MM.1S (cell line): ENCODE data around the gene PAX6.

Experiments used
- DNase-seq: peaks from one replicate; pipeline ENCODE4 v3.0.0-alpha.2; 2015
- H2AFZ ChIP-seq: fragments of 300-600 bp; sonication (generic); 2 replicates; pipeline ENCODE4 v1.6.0; 2016; ENCODE audit warnings: antibody characterized with exemption, low read length
- H3F3A ChIP-seq: fragments of 300-600 bp; sonication (generic); 2 replicates; pipeline ENCODE4 v1.6.1; 2016; ENCODE audit warnings: mild to moderate bottlenecking, antibody characterized with exemption, low read length, moderate library complexity, mixed read lengths; ENCODE audit not compliant: insufficient read depth
- H3K27ac ChIP-seq: fragments of 300-600 bp; sonication (generic); 2 replicates; pipeline ENCODE4 v1.5.1; 2016; ENCODE audit warnings: mild to moderate bottlenecking, low read length
- H3K27me3 ChIP-seq: fragments of 300-600 bp; sonication (generic); replicated peaks from 2 replicates; pipeline ENCODE4 v1.6.0; 2016; ENCODE audit warnings: low read length; ENCODE audit not compliant: insufficient read depth
- H3K36me3 ChIP-seq: fragments of 300-600 bp; sonication (generic); replicated peaks from 2 replicates; pipeline ENCODE4 v1.6.1; 2016; ENCODE audit warnings: mild to moderate bottlenecking, low read length, mixed read lengths; ENCODE audit not compliant: insufficient read depth
- H3K4me1 ChIP-seq: fragments of 300-600 bp; sonication (generic); 2 replicates; pipeline ENCODE4 v1.6.1; 2016; ENCODE audit warnings: low read length, mixed read lengths
- H3K4me2 ChIP-seq: fragments of 300-600 bp; sonication (generic); 2 replicates; pipeline ENCODE4 v1.6.0; 2016; ENCODE audit warnings: low read depth, low read length
- H3K4me3 ChIP-seq: fragments of 300-600 bp; sonication (generic); 2 replicates; pipeline ENCODE4 v1.5.1; 2016; ENCODE audit warnings: low read length, mixed read lengths
- H3K79me2 ChIP-seq: fragments of 300-600 bp; sonication (generic); 2 replicates; pipeline ENCODE4 v1.6.1; 2016; ENCODE audit warnings: mixed run types, low read length, mixed read lengths
- H3K9ac ChIP-seq: fragments of 300-600 bp; sonication (generic); 2 replicates; pipeline ENCODE4 v1.6.1; 2016; ENCODE audit warnings: low read length, mixed read lengths
- H3K9me2 ChIP-seq: fragments of 300-600 bp; sonication (generic); replicated peaks from 2 replicates; pipeline ENCODE4 v1.6.1; 2016; ENCODE audit warnings: mild to moderate bottlenecking, low read length, mixed read lengths; ENCODE audit not compliant: insufficient read depth
- H3K9me3 ChIP-seq: fragments of 300-600 bp; sonication (generic); replicated peaks from 2 replicates; pipeline ENCODE4 v1.6.1; 2016; ENCODE audit warnings: mild to moderate bottlenecking, low read length, mixed read lengths; ENCODE audit not compliant: insufficient read depth
- H4K20me1 ChIP-seq: fragments of 300-600 bp; sonication (generic); 2 replicates; pipeline ENCODE4 v1.6.1; 2016; ENCODE audit warnings: mild to moderate bottlenecking, low read length, moderate library complexity, mixed read lengths; ENCODE audit not compliant: insufficient read depth
- EZH2 ChIP-seq: fragments of 300-600 bp; sonication (generic); optimal IDR thresholded peaks from 2 replicates; pipeline ENCODE3; 2017; ENCODE audit warnings: low read depth, mild to moderate bottlenecking, antibody characterized with exemption, low read length, mixed read lengths
- EZH2phosphoT487 ChIP-seq: fragments of 300-600 bp; sonication (generic); IDR thresholded peaks from 2 replicates; pipeline ENCODE4 v1.6.1; 2018; ENCODE audit warnings: antibody characterized with exemption, low read length
- TF ChIP-seq, protein P1 (sequence below): fragments of 300-600 bp; sonication (generic); IDR thresholded peaks from 2 replicates; pipeline ENCODE4 v1.5.1; 2016; ENCODE audit warnings: antibody characterized with exemption, low read length, mixed read lengths

PAX6 gene

GRCh38 chr11:31828217-31828616 lies 17.1 kb upstream of the PAX6 start:
- TF ChIP-seq EZH2 (no peak), EZH2phosphoT487 (no peak)
- TF ChIP-seq, protein P1, sequence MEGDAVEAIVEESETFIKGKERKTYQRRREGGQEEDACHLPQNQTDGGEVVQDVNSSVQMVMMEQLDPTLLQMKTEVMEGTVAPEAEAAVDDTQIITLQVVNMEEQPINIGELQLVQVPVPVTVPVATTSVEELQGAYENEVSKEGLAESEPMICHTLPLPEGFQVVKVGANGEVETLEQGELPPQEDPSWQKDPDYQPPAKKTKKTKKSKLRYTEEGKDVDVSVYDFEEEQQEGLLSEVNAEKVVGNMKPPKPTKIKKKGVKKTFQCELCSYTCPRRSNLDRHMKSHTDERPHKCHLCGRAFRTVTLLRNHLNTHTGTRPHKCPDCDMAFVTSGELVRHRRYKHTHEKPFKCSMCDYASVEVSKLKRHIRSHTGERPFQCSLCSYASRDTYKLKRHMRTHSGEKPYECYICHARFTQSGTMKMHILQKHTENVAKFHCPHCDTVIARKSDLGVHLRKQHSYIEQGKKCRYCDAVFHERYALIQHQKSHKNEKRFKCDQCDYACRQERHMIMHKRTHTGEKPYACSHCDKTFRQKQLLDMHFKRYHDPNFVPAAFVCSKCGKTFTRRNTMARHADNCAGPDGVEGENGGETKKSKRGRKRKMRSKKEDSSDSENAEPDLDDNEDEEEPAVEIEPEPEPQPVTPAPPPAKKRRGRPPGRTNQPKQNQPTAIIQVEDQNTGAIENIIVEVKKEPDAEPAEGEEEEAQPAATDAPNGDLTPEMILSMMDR: no peak
- H3K4me3 ChIP-seq: no peak overlapping the region
- no peak overlapping the region for H2AFZ ChIP-seq
- no peaks in the 10 kb centered on the region for H4K20me1 ChIP-seq
- DNase-seq: no peak
- H3K9me2 ChIP-seq: no peaks in the 10 kb centered on the region
- no peak overlapping the region for H3K9ac ChIP-seq
- no peaks in the 10 kb centered on the region for H3K36me3 ChIP-seq
- H3K27me3 ChIP-seq: 0 out of 2 replicates have a peak, but pooled peaks cover 5% of the 10 kb centered on the region
- no peaks in the 10 kb centered on the region for H3F3A ChIP-seq
- H3K79me2 ChIP-seq: no peaks in the 10 kb centered on the region
- no peaks in the 10 kb centered on the region for H3K4me1 ChIP-seq
- H3K27ac ChIP-seq: no peak overlapping the region
- H3K4me2 ChIP-seq: no peak overlapping the region
- H3K9me3 ChIP-seq: no peaks in the 10 kb centered on the region

DNA sequence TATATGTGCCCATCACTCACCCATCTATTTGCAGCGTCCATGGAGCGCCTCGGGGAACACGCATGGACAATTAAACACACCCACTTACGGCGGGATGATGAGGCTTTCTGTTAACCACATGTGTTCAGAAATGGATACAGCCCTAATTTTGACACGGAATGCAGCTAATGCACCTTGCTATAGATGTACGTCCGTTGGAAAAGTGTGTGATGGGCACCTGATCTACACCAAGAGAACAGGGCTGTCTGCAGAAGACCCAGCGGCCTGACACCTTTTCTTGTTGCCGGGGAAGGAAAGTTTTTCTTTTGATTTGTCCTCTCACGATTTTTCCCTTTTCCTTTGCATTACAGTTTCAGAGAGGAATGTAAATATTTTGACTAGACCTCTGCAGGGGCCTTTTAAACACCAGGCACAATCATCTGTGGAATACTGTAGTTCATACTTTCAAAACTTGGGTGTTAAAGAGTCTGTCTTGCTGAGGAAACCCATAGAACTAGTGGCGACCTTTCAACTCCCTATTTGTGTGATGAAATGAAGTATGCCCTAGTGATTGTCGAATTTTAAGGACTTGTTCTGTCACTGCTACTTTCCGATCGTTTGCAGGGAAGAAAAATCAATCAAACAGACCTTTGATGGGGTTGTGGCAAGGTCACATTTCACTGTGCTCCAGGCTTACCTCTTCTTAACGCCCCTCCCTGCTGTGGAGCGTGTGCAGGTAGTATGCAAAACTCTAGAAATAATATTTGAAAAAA lies 16.5 kb upstream of the PAX6 start:
- H3K9me3 ChIP-seq: no peaks in the 10 kb centered on the region
- no peaks in the 10 kb centered on the region for H3F3A ChIP-seq
- no peaks in the 10 kb centered on the region for H3K4me1 ChIP-seq
- H3K36me3 ChIP-seq: no peaks in the 10 kb centered on the region
- H3K27me3 ChIP-seq: 0 out of 2 replicates have a peak, but pooled peaks cover 5% of the 10 kb centered on the region
- H3K9ac ChIP-seq: no peak overlapping the region
- no peak for DNase-seq
- no peak overlapping the region for H2AFZ ChIP-seq
- H3K79me2 ChIP-seq: no peaks in the 10 kb centered on the region
- H3K9me2 ChIP-seq: no peaks in the 10 kb centered on the region
- H3K27ac ChIP-seq: no peak overlapping the region
- TF ChIP-seq, protein P1: no peak
- no peak for TF ChIP-seq EZH2phosphoT487
- TF ChIP-seq EZH2: no peak
- H3K4me2 ChIP-seq: no peak overlapping the region
- H4K20me1 ChIP-seq: no peaks in the 10 kb centered on the region
- H3K4me3 ChIP-seq: no peak overlapping the region

DNA sequence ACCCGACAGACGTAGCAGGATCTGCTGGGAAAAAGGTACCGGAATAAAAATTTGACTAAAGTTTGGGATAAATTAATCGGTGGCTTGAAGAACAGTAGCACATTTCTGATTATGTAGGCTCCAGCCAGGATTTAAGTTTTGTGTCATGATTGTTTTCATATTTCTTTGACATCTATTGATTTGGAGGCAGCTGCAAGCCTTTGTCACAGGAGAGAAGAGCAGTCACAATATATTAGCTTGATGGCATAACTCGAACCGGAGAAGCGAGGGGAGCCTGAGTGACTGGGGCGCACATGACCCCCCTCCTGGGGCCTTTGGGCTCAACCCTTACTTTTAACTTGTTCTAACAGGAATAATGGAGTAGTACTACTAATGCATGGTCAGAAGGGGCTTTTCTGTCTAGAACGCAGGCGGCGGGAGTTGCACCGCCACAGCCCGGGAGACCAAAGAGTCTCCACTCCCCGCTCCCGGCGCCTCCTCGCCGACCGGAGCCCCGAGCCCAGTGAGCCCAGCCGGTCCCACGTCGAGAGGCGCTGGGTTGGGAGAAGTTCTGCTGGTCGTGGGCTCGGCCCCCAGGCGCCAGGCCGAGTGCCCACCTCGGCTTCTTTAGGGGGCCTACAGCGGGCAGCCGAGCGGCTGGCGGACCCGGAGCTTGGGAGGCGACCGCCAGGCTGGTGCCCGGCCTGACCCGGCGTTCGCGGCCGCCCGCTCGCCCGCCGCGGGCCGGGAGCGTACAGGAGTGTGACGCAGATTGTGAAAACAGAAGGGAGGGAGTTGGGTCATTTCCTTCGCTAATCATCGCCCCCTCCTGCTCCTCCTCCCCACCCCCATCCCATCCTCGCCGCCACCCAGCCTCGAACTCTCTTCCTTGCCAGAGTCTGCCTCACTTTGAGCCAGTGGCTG lies 15.7 kb upstream of the PAX6 start:
- H3K4me1 ChIP-seq: no peaks in the 10 kb centered on the region
- H3K9me3 ChIP-seq: no peaks in the 10 kb centered on the region
- H3F3A ChIP-seq: no peaks in the 10 kb centered on the region
- no peaks in the 10 kb centered on the region for H3K36me3 ChIP-seq
- TF ChIP-seq EZH2phosphoT487: no peak
- TF ChIP-seq EZH2: no peak
- TF ChIP-seq, protein P1: no peak
- no peak for DNase-seq
- H3K9me2 ChIP-seq: no peaks in the 10 kb centered on the region
- no peaks in the 10 kb centered on the region for H4K20me1 ChIP-seq
- no peak overlapping the region for H2AFZ ChIP-seq
- no peak overlapping the region for H3K27ac ChIP-seq
- no peak overlapping the region for H3K9ac ChIP-seq
- 0 out of 2 replicates have a peak, but pooled peaks cover 5% of the 10 kb centered on the region for H3K27me3 ChIP-seq
- H3K4me3 ChIP-seq: no peak overlapping the region
- H3K4me2 ChIP-seq: no peak overlapping the region
- no peaks in the 10 kb centered on the region for H3K79me2 ChIP-seq
